Measurements from ENCODE around the gene MLLT3.

DNA sequence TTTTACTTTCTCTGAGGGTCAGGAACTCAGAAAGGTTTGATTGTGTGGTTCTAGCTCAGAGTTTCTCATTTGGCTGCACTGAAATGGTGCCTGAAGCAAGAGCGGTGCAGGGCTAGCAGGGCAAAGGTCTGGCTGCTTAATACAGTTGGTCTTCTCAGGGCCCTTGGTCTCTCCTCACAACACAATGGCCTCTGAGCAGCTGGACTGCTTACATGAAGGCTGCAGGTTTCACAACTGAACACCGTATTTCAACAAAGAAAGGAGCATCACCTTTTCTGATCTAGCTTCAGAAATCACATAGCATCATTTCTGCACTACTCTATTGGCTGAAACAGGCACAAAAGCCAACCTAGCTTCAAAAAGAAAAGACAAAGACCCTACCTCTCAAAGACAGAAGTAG lies 122.2 kb downstream of the MLLT3 start:
- TF ChIP-seq POLR2A (IDR thresholded peaks at IDR 0.05; ENCODE audit: low read depth, low read length) = no peak
- TF ChIP-seq, protein P1, sequence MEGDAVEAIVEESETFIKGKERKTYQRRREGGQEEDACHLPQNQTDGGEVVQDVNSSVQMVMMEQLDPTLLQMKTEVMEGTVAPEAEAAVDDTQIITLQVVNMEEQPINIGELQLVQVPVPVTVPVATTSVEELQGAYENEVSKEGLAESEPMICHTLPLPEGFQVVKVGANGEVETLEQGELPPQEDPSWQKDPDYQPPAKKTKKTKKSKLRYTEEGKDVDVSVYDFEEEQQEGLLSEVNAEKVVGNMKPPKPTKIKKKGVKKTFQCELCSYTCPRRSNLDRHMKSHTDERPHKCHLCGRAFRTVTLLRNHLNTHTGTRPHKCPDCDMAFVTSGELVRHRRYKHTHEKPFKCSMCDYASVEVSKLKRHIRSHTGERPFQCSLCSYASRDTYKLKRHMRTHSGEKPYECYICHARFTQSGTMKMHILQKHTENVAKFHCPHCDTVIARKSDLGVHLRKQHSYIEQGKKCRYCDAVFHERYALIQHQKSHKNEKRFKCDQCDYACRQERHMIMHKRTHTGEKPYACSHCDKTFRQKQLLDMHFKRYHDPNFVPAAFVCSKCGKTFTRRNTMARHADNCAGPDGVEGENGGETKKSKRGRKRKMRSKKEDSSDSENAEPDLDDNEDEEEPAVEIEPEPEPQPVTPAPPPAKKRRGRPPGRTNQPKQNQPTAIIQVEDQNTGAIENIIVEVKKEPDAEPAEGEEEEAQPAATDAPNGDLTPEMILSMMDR (IDR thresholded peaks at IDR 0.05; ENCODE audit: extremely low read depth in 1 of 2, insufficient read depth in 1 of 2, low read depth in 1 of 2, low read length in 2 of 2) = no peak
- TF ChIP-seq, protein P2, sequence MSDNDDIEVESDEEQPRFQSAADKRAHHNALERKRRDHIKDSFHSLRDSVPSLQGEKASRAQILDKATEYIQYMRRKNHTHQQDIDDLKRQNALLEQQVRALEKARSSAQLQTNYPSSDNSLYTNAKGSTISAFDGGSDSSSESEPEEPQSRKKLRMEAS (IDR thresholded peaks at IDR 0.05; ENCODE audit: insufficient read depth, insufficient read length) = no peak
- TF ChIP-seq FOS (IDR thresholded peaks at IDR 0.05; ENCODE audit: borderline replicate concordance, insufficient read depth, low read length) = no peak
- TF ChIP-seq POLR2AphosphoS5 (IDR thresholded peaks at IDR 0.05; ENCODE audit: insufficient read depth, low read depth, low read length) = no peak
- TF ChIP-seq EZH2 (IDR thresholded peaks at IDR 0.05; ENCODE audit: borderline replicate concordance, low read depth, low read length, severe bottlenecking) = no peak
- TF ChIP-seq GATA2 (IDR thresholded peaks at IDR 0.05; ENCODE audit: insufficient read depth, insufficient read length, low read depth, low read length) = no peak

All from endothelial cell of umbilical vein (primary cell).